ENCODE data around the gene RPS19. TPM values are rescaled to one million over a fixed set of nuclear protein-coding genes. Genes with fewer than 3 reads are reported as not detected.
A peak's percentile ranks its signal among the peaks of the same experiment; 100 is the strongest.

RPS19 gene
- total RNA-seq, 2 donors from 2014 or later, result 454 to 832 TPM

DNA sequence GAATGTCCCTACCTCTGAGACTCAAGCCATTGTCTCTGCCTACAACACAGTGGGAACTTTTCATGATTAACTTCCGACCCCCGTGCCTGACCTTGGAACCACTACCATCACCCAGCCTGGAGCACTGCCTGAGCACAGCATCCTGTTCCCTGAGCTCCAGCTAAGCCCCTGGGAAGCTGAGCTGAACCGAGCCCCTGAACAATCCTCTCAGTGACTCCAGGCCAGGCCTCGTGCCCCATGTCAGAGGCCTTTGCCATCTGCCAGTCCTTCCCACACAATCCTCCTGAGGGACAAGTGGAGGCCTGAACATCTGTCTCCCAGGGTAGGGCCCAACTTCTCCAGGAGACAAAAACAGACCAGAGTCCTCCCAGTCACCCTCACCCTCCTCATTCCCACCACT lies 46.1 kb upstream of the RPS19 start:
- H3K9me3 ChIP-seq, result no peaks in the 10 kb centered on the region
- no peaks in the 10 kb centered on the region for H3K27me3 ChIP-seq
- H3K4me1 ChIP-seq, result no peaks in the 10 kb centered on the region
- intact Hi-C loops (cut with DNase I), result no loop called here
- H3K4me3 ChIP-seq, result no peak overlapping the region
- no peaks in the 10 kb centered on the region for H3K36me3 ChIP-seq (replicated peaks in 1 of 2; ENCODE audit: insufficient read depth in 1 of 2, low read depth in 2 of 2)
- TF ChIP-seq, protein P1, sequence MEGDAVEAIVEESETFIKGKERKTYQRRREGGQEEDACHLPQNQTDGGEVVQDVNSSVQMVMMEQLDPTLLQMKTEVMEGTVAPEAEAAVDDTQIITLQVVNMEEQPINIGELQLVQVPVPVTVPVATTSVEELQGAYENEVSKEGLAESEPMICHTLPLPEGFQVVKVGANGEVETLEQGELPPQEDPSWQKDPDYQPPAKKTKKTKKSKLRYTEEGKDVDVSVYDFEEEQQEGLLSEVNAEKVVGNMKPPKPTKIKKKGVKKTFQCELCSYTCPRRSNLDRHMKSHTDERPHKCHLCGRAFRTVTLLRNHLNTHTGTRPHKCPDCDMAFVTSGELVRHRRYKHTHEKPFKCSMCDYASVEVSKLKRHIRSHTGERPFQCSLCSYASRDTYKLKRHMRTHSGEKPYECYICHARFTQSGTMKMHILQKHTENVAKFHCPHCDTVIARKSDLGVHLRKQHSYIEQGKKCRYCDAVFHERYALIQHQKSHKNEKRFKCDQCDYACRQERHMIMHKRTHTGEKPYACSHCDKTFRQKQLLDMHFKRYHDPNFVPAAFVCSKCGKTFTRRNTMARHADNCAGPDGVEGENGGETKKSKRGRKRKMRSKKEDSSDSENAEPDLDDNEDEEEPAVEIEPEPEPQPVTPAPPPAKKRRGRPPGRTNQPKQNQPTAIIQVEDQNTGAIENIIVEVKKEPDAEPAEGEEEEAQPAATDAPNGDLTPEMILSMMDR (IDR thresholded peaks at IDR 0.05), result no peak
- TF ChIP-seq POLR2A (IDR thresholded peaks at IDR 0.05), result no peak
- DNase-seq, result no peak
- WGBS, 2 donors, result 36 to 52% methylated on average over 4 of the region's 4 CpGs
- ATAC-seq, result no peak
- H3K27ac ChIP-seq, result no peak overlapping the region

DNA sequence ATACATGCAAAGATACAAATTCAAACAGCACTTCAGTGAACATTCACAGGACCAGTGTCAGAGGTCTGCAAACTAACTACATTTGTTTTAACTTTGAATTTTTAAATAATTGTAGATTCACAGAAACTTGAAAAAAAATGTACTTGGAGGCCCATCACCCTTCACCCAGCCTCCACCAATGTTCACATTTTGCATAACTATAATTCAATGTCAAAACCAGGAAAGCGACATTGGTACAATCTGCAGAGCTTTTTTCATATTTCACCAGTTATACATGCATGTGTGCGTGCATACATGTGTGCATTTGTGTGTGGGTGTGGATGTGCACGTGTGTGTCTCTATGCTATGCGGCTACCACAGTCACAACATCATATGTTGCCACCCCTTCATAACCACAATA lies 44.8 kb upstream of the RPS19 start:
- H3K36me3 ChIP-seq (replicated peaks in 1 of 2; ENCODE audit: insufficient read depth in 1 of 2, low read depth in 2 of 2), result no peaks in the 10 kb centered on the region
- TF ChIP-seq POLR2A (IDR thresholded peaks at IDR 0.05), result no peak
- TF ChIP-seq, protein P1 (IDR thresholded peaks at IDR 0.05), result no peak
- intact Hi-C loops (cut with DNase I), result no loop called here
- WGBS, 2 donors, result 60 to 84% methylated on average over 4 of the region's 4 CpGs
- no peaks in the 10 kb centered on the region for H3K27me3 ChIP-seq
- H3K9me3 ChIP-seq, result no peaks in the 10 kb centered on the region
- no peak overlapping the region for H3K27ac ChIP-seq
- H3K4me1 ChIP-seq, result no peaks in the 10 kb centered on the region
- ATAC-seq (no peak), DNase-seq (no peak)
- H3K4me3 ChIP-seq, result no peak overlapping the region

DNA sequence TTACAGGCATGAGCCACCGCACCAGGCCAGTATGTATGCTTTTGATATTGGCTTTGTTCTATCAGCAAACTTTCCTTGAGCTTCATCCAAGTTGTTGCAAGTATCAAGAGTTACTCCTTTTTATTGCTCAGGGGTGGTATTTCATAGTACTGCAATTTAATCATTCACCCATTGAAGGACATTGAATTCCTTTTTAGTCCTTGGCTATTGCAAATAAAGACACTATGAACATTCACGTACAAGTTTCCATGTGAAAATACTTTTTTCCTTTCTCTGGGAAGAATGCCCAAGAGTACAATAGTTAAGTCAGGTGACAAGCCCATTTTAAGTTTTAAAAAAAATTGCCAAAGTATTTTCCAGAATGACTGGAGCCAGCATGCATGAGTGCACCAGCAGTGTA lies 43.3 kb upstream of the RPS19 start:
- Histone ChIP-seq H3K4me3 (no peak overlapping the region), H3K27ac (no peak overlapping the region), H3K27me3 (no peaks in the 10 kb centered on the region), H3K9me3 (no peaks in the 10 kb centered on the region), H3K36me3 (replicated peaks in 1 of 2; ENCODE audit: insufficient read depth in 1 of 2, low read depth in 2 of 2) (no peaks in the 10 kb centered on the region), H3K4me1 (no peaks in the 10 kb centered on the region)
- TF ChIP-seq, protein P1 (IDR thresholded peaks at IDR 0.05), result no peak
- TF ChIP-seq POLR2A (IDR thresholded peaks at IDR 0.05), result no peak
- no peak for DNase-seq
- 13 to 22% methylated on average over 2 of the region's 2 CpGs for WGBS, 2 donors
- peak; percentile 59 for ATAC-seq
- intact Hi-C loops (cut with DNase I), result no loop called here

DNA sequence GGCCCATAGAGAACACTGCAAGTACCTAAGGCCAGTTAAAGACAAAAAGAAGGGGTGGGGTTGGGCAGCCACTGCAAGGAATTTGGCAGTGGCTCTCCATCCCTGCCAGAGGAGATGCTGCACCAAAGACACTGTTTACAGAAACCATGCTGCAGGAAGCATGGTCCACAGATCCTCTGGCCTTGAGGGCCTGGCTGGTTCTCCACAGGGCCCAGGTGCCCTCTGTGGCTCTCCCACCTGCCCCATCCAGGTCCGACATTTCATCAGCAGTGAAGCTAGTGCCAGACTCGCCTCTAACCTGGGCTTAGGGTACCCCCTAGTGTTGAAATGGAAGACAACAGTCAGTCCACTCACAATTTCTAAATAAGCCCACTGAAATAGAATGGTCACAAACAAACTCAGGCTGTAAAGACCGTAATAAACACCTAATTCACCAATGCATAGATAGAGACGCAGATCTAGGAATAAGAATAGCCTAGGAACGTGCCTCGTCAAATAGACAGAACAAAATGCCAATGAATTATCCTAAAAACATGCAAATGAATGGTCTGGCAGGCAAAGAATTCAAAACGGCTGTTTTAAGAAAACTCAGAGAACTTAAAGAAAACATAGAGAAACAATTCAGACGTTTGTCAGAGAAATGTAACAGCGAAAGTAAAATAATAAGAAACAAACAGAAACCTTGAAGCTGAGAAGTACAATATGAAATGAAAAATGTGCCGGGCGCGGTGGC lies 38.9 kb upstream of the RPS19 start:
- TF ChIP-seq, protein P1 (IDR thresholded peaks at IDR 0.05), result peak; percentile 37 to 76 (median 70)
- TF ChIP-seq POLR2A (IDR thresholded peaks at IDR 0.05), result no peak
- no peaks in the 10 kb centered on the region for H3K36me3 ChIP-seq (replicated peaks in 1 of 2; ENCODE audit: insufficient read depth in 1 of 2, low read depth in 2 of 2)
- H3K4me3 ChIP-seq, result no peak overlapping the region
- peak; percentile 38 to 52 (median 42) for DNase-seq
- no peaks in the 10 kb centered on the region for H3K4me1 ChIP-seq
- 30 to 32% methylated on average over 11 to 12 of the region's 12 CpGs for WGBS, 2 donors
- peak; percentile 65 for ATAC-seq
- no peak overlapping the region for H3K27ac ChIP-seq
- intact Hi-C loops (cut with DNase I), result no loop called here
- H3K27me3 ChIP-seq, result peaks cover 0 to 5% of the 10 kb centered on the region in 2 donors
- no peaks in the 10 kb centered on the region for H3K9me3 ChIP-seq
